Measurements from ENCODE around the gene SCNM1. TPM values are rescaled to one million over a fixed set of nuclear protein-coding genes. Genes with fewer than 3 reads are reported as not detected.

The SCNM1 gene
- total RNA-seq, 1 donor: 25.3 TPM

DNA sequence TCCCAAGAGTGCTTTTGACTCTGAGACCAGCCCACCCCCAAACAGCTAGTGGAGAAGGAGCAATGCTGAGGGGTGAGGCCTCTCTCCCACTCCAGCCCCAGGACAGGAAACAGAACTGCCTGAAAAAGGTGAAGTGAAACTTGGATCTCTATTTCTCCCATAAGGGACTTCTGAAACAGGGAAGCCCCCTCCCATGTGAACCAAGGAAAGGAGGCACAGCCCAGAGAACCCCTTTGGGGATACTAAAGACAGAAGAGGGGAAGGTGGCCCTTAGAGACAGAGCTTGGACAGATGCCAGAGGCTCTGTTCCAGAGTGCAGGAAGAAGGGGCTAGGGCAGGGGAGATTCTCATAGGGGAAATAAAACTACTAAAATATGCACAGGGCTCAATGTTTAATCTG, 6.6 kb upstream of the SCNM1 start:
- Histone ChIP-seq H3K4me3 (ENCODE audit: insufficient read depth, low read length) (no peak overlapping the region), H3K27ac (ENCODE audit: low read depth, low read length) (no peak overlapping the region), H3K4me1 (ENCODE audit: insufficient read depth, low read length) (peaks cover 4% of the 10 kb centered on the region), H3K36me3 (ENCODE audit: insufficient read depth, low read length) (peaks cover 27% of the 10 kb centered on the region), H3K79me2 (ENCODE audit: insufficient read depth, low read length) (peaks cover 5% of the 10 kb centered on the region), H3K27me3 (ENCODE audit: insufficient read depth, low read length) (no peaks in the 10 kb centered on the region), H4K20me1 (ENCODE audit: insufficient read depth, low read length) (no peaks in the 10 kb centered on the region), H2AFZ (ENCODE audit: low read length) (no peak overlapping the region), H3K4me2 (ENCODE audit: insufficient read depth, low read length) (no peak overlapping the region), H3K9me3 (ENCODE audit: low read depth, low read length) (no peaks in the 10 kb centered on the region)
- DNase-seq (ENCODE audit: insufficient read length, low spot score, missing footprints): peak; percentile 42
- TF ChIP-seq, protein P1, sequence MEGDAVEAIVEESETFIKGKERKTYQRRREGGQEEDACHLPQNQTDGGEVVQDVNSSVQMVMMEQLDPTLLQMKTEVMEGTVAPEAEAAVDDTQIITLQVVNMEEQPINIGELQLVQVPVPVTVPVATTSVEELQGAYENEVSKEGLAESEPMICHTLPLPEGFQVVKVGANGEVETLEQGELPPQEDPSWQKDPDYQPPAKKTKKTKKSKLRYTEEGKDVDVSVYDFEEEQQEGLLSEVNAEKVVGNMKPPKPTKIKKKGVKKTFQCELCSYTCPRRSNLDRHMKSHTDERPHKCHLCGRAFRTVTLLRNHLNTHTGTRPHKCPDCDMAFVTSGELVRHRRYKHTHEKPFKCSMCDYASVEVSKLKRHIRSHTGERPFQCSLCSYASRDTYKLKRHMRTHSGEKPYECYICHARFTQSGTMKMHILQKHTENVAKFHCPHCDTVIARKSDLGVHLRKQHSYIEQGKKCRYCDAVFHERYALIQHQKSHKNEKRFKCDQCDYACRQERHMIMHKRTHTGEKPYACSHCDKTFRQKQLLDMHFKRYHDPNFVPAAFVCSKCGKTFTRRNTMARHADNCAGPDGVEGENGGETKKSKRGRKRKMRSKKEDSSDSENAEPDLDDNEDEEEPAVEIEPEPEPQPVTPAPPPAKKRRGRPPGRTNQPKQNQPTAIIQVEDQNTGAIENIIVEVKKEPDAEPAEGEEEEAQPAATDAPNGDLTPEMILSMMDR (IDR thresholded peaks at IDR 0.05; ENCODE audit: extremely low read depth, low read depth, low read length): no peak

DNA sequence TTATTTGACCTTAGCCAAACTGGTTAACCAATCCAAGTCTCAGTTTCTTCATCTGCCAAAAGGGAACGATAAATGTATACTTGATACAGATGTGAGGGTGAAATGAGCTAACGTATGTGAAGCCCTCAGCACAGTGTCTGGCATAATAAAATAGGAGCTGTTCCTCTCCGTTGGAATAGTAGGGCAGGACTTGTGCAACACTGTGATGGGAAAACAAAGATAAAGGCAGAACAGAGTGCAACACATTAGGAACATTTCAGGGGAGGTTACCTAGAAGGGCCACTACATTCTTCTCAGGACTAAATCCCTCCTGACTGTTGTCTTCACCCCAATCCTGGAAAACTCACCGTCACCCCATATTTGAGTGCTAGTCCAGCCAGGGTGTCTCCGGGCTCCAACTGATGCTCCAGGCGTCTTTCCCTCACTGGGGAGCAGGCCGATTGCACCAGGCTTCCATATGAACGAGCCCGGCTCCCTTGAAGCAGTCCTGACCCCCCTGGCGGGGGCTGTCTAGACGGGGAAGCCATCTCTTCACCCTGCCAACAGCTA, 1.1 kb upstream of the SCNM1 start:
- H3K4me1 ChIP-seq (ENCODE audit: insufficient read depth, low read length): peaks cover 22% of the 10 kb centered on the region
- DNase-seq (ENCODE audit: insufficient read length, low spot score, missing footprints): peak; percentile 87
- peak overlapping the region; percentile 94 for H3K4me2 ChIP-seq (ENCODE audit: insufficient read depth, low read length)
- H3K4me3 ChIP-seq (ENCODE audit: insufficient read depth, low read length): peak overlapping the region; percentile 81
- peak overlapping the region; percentile 67 for H3K27ac ChIP-seq (ENCODE audit: low read depth, low read length)
- peaks cover 28% of the 10 kb centered on the region for H3K79me2 ChIP-seq (ENCODE audit: insufficient read depth, low read length)
- peaks cover 33% of the 10 kb centered on the region for H3K36me3 ChIP-seq (ENCODE audit: insufficient read depth, low read length)
- TF ChIP-seq, protein P1 (IDR thresholded peaks at IDR 0.05; ENCODE audit: extremely low read depth, low read depth, low read length): no peak
- H4K20me1 ChIP-seq (ENCODE audit: insufficient read depth, low read length): no peaks in the 10 kb centered on the region
- no peaks in the 10 kb centered on the region for H3K9me3 ChIP-seq (ENCODE audit: low read depth, low read length)
- H2AFZ ChIP-seq (ENCODE audit: low read length): peak overlapping the region; percentile 93
- H3K27me3 ChIP-seq (ENCODE audit: insufficient read depth, low read length): no peaks in the 10 kb centered on the region

GRCh38 chr1:151165281-151165737, 635 bp upstream of the SCNM1 start:
- H3K36me3 ChIP-seq (ENCODE audit: insufficient read depth, low read length): peaks cover 30% of the 10 kb centered on the region

DNA sequence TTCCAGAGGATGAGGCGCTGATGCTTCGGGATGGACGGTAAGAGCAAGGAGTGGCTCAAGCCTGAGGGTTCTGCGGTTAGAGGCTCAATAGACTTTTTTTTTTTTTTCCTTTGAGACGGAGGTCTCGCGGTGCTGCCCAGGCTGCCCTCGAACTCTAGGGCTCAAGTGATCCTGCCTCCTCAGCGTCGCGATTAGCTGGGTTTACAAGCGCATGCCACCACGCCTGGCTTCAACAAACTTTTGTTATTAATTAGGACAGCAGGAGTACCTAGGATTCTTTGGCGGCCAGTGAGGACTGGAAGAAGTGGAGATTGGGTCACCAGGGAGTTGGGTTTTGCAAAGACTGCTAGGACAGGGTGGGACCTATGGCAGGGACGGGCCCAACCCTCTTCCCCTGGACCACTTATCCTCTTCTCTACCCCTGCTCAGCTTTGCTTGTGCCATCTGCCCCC, 587 bp downstream of the SCNM1 start:
- Histone ChIP-seq H3K4me3 (ENCODE audit: insufficient read depth, low read length) (peak overlapping the region; percentile 81), H3K27ac (ENCODE audit: low read depth, low read length) (peak overlapping the region; percentile 84), H3K27me3 (ENCODE audit: insufficient read depth, low read length) (no peaks in the 10 kb centered on the region), H4K20me1 (ENCODE audit: insufficient read depth, low read length) (no peaks in the 10 kb centered on the region), H2AFZ (ENCODE audit: low read length) (peak overlapping the region; percentile 87), H3K4me1 (ENCODE audit: insufficient read depth, low read length) (peaks cover 22% of the 10 kb centered on the region), H3K9me3 (ENCODE audit: low read depth, low read length) (no peaks in the 10 kb centered on the region), H3K79me2 (ENCODE audit: insufficient read depth, low read length) (peaks cover 28% of the 10 kb centered on the region), H3K4me2 (ENCODE audit: insufficient read depth, low read length) (peak overlapping the region; percentile 94), H3K36me3 (ENCODE audit: insufficient read depth, low read length) (peaks cover 31% of the 10 kb centered on the region)
- TF ChIP-seq, protein P1 (IDR thresholded peaks at IDR 0.05; ENCODE audit: extremely low read depth, low read depth, low read length): no peak
- peak; percentile 94 for DNase-seq (ENCODE audit: insufficient read length, low spot score, missing footprints)

More at GRCh38 chr1:151165281-151165737, 635 bp upstream of the SCNM1 start:
- Histone ChIP-seq H2AFZ (ENCODE audit: low read length) (peak overlapping the region; percentile 93), H3K79me2 (ENCODE audit: insufficient read depth, low read length) (peaks cover 28% of the 10 kb centered on the region), H3K4me1 (ENCODE audit: insufficient read depth, low read length) (peaks cover 22% of the 10 kb centered on the region), H3K9me3 (ENCODE audit: low read depth, low read length) (no peaks in the 10 kb centered on the region), H3K27me3 (ENCODE audit: insufficient read depth, low read length) (no peaks in the 10 kb centered on the region), H3K4me2 (ENCODE audit: insufficient read depth, low read length) (peak overlapping the region; percentile 94), H4K20me1 (ENCODE audit: insufficient read depth, low read length) (no peaks in the 10 kb centered on the region), H3K27ac (ENCODE audit: low read depth, low read length) (peak overlapping the region; percentile 67), H3K4me3 (ENCODE audit: insufficient read depth, low read length) (peak overlapping the region; percentile 81)
- TF ChIP-seq, protein P1 (IDR thresholded peaks at IDR 0.05; ENCODE audit: extremely low read depth, low read depth, low read length): no peak
- no peak for DNase-seq (ENCODE audit: insufficient read length, low spot score, missing footprints)
